Mammary epithelial cell (primary cell): ENCODE measurements around the gene KRTCAP2.

Experiments used
- EZH2 ChIP-seq: IDR thresholded peaks from 2 replicates; pipeline ENCODE4 v1.6.1; 2012; ENCODE audit warnings: low read length, inconsistent platforms, borderline replicate concordance
- TF ChIP-seq, protein P1 (sequence below), 2 donors: IDR thresholded peaks in 1 of 2; conservative IDR thresholded peaks in 1 of 2; 2 replicates each; pipeline ENCODE4 v1.5.1; 2011 to 2012; ENCODE audit warnings: inconsistent platforms in 2 of 2, low read length in 2 of 2, mild to moderate bottlenecking in 2 of 2, control low read depth in 1 of 2, low read depth in 1 of 2; ENCODE audit not compliant: insufficient read depth in 1 of 2; ENCODE audit errors: extremely low read depth in 1 of 2

DNA sequence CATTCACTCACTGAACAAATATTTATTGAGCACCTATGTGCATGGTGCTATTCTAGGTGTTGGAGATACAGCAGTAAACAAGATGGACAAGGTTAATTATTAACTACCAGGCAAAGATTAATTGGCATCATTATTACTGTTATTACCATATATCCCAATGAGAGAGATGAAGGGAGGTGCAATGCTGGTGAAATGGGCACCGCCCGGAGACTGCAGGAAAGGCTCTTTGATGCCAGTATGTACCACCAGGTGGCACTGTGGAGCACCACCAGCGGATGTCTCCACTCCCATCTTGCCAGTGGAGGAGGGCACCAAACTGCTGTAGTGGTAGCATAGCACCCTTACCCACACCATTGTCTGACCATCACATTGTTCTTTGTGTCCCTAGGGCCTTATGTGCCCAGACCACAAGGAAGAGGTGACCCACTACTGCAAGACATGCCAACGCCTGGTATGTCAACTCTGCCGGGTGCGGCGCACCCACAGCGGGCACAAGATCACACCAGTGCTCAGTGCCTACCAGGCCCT is 3.5 kb upstream of the KRTCAP2 start:
- TF ChIP-seq EZH2, result no peak
- TF ChIP-seq, protein P1, sequence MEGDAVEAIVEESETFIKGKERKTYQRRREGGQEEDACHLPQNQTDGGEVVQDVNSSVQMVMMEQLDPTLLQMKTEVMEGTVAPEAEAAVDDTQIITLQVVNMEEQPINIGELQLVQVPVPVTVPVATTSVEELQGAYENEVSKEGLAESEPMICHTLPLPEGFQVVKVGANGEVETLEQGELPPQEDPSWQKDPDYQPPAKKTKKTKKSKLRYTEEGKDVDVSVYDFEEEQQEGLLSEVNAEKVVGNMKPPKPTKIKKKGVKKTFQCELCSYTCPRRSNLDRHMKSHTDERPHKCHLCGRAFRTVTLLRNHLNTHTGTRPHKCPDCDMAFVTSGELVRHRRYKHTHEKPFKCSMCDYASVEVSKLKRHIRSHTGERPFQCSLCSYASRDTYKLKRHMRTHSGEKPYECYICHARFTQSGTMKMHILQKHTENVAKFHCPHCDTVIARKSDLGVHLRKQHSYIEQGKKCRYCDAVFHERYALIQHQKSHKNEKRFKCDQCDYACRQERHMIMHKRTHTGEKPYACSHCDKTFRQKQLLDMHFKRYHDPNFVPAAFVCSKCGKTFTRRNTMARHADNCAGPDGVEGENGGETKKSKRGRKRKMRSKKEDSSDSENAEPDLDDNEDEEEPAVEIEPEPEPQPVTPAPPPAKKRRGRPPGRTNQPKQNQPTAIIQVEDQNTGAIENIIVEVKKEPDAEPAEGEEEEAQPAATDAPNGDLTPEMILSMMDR (conservative IDR thresholded peaks at IDR 0.05 in 1 of 2, IDR thresholded peaks at IDR 0.05 in 1 of 2; ENCODE audit: extremely low read depth in 1 of 2, insufficient read depth in 1 of 2, low read depth in 1 of 2, low read length in 2 of 2), result peak; percentile 92 to 94
